SK-N-SH treated with all-trans-retinoic acid at 6 μM for 48 hours (cell line): ENCODE results near the gene LAMA2.

Experiments
- ATAC-seq: fragments of 200-7000 bp; cut with Tn5 transposase; 3 replicates; pipeline ENCODE4 v1.9.1; 2020; ENCODE audit warnings: mild to moderate bottlenecking, moderate library complexity
- ARNTL ChIP-seq: fragments of 450-650 bp; formaldehyde crosslinking; IDR thresholded peaks from 2 replicates; pipeline ENCODE4 v1.5.0; 2020; ENCODE audit warnings: low read depth, mild to moderate bottlenecking, moderate library complexity, borderline replicate concordance
- BACH2 ChIP-seq: fragments of 250-450 bp; sonication (Bioruptor Pico); IDR thresholded peaks from 2 replicates; pipeline ENCODE4 v1.9.0; 2021; ENCODE audit warnings: mild to moderate bottlenecking, borderline replicate concordance
- CSDC2 ChIP-seq: fragments of 250-450 bp; sonication (Bioruptor Pico); IDR thresholded peaks from 2 replicates; pipeline ENCODE4 v1.5.0; 2020; ENCODE audit warnings: mild to moderate bottlenecking, moderate library complexity
- ESRRG ChIP-seq: fragments of 250-450 bp; sonication (Bioruptor Pico); IDR thresholded peaks from 2 replicates; pipeline ENCODE4 v1.6.1; 2021; ENCODE audit warnings: mild to moderate bottlenecking
- GLIS3 ChIP-seq: fragments of 250-450 bp; sonication (Bioruptor Pico); IDR thresholded peaks from 2 replicates; pipeline ENCODE4 v1.5.0; 2020; ENCODE audit warnings: mild to moderate bottlenecking, moderate library complexity
- ISL1 ChIP-seq: fragments of 250-450 bp; sonication (Bioruptor Pico); IDR thresholded peaks from 2 replicates; pipeline ENCODE4 v2.1.2; 2022; ENCODE audit warnings: mild to moderate bottlenecking, moderate library complexity
- OSR1 ChIP-seq: fragments of 250-450 bp; sonication (Bioruptor Pico); IDR thresholded peaks from 2 replicates; pipeline ENCODE4 v1.8.0; 2022; ENCODE audit warnings: moderate library complexity, mild to moderate bottlenecking, inconsistent platforms
- SNAI2 ChIP-seq: fragments of 250-450 bp; sonication (Bioruptor Pico); IDR thresholded peaks from 2 replicates; pipeline ENCODE4 v1.5.0; 2020; ENCODE audit warnings: mild to moderate bottlenecking, moderate library complexity
- TCF4 ChIP-seq: fragments of 250-450 bp; sonication (Bioruptor Pico); IDR thresholded peaks from 2 replicates; pipeline ENCODE4 v1.8.0; 2021; ENCODE audit warnings: mild to moderate bottlenecking, moderate library complexity, borderline replicate concordance
- TOX ChIP-seq: fragments of 250-450 bp; sonication (Bioruptor Pico); IDR thresholded peaks from 2 replicates; pipeline ENCODE4 v1.8.0; 2021; ENCODE audit warnings: mild to moderate bottlenecking, moderate library complexity, borderline replicate concordance
- ZC3H10 ChIP-seq: fragments of 250-450 bp; sonication (Bioruptor Pico); IDR thresholded peaks from 2 replicates; pipeline ENCODE4 v1.5.1; 2021; ENCODE audit warnings: mild to moderate bottlenecking, moderate library complexity
- ZFP3 ChIP-seq: fragments of 250-450 bp; sonication (Bioruptor Pico); IDR thresholded peaks from 2 replicates; pipeline ENCODE4 v1.5.0; 2020; ENCODE audit warnings: mild to moderate bottlenecking, moderate library complexity
- ZFP30 ChIP-seq: fragments of 450-650 bp; formaldehyde crosslinking; IDR thresholded peaks from 2 replicates; pipeline ENCODE4 v1.5.0; 2022; ENCODE audit warnings: mild to moderate bottlenecking, moderate library complexity
- ZNF565 ChIP-seq: fragments of 450-650 bp; formaldehyde crosslinking; conservative IDR thresholded peaks from 2 replicates; pipeline ENCODE4 v1.5.0; 2020; ENCODE audit warnings: low read depth, mild to moderate bottlenecking, moderate library complexity
- ZNF70 ChIP-seq: fragments of 450-650 bp; formaldehyde crosslinking; IDR thresholded peaks from 2 replicates; pipeline ENCODE4 v1.5.0; 2020; ENCODE audit warnings: mild to moderate bottlenecking, moderate library complexity
- ZNF8 ChIP-seq: fragments of 450-650 bp; formaldehyde crosslinking; IDR thresholded peaks from 2 replicates; pipeline ENCODE4 v1.5.0; 2020; ENCODE audit warnings: mild to moderate bottlenecking, moderate library complexity
- TF ChIP-seq, protein P1 (sequence below): fragments of 250-450 bp; sonication (Bioruptor Pico); IDR thresholded peaks from 2 replicates; pipeline ENCODE4 v1.8.0; 2021; ENCODE audit warnings: low read depth, mild to moderate bottlenecking, moderate library complexity, borderline replicate concordance
- TF ChIP-seq, protein P2 (sequence below): fragments of 250-450 bp; sonication (Bioruptor Pico); IDR thresholded peaks from 2 replicates; pipeline ENCODE4 v1.5.1; 2021; ENCODE audit warnings: mild to moderate bottlenecking, moderate library complexity
- TF ChIP-seq, protein P3 (sequence below): fragments of 250-450 bp; sonication (Bioruptor Pico); IDR thresholded peaks from 2 replicates; pipeline ENCODE4 v1.5.1; 2020; ENCODE audit warnings: low read depth, mild to moderate bottlenecking, moderate library complexity
- TF ChIP-seq, protein P4 (sequence below): fragments of 250-450 bp; sonication (Bioruptor Pico); IDR thresholded peaks from 2 replicates; pipeline ENCODE4 v1.8.0; 2020; ENCODE audit warnings: mild to moderate bottlenecking, moderate library complexity, borderline replicate concordance

Gene LAMA2

DNA sequence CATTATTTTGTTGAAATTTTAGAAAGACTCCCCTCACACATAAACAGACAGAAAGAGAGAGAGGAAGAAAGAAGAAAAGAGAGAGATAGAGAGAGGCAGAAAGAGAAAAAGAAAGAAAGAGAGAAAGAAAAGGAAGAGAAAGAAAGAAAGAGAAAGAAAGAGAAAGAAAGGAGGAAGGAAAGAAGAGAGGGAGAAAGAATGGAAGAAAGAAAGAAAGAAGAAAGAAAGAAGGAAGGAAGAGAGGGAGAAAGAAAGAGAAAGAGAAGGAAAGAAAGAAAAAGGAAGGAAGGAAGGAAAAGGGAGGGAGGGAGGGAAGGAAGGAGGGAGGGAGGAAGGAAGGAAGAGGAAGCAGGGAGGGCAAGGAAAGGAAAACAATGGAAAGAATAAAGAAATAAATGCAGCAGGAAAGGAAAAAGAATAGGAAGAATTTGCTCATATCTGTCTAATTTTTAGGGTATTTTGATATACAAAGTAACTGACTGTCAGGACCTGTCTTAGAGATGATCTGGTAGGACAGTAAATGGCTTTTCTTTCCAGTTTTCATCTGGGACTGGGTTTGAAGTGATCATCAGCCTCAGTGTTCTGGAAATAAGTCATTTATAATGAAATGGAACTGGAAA, 325.6 kb downstream of the LAMA2 start:
- TF ChIP-seq ZFP30 (no peak), ZNF70 (CRISPR knock-in tag) (no peak)
- no peak for ATAC-seq

DNA sequence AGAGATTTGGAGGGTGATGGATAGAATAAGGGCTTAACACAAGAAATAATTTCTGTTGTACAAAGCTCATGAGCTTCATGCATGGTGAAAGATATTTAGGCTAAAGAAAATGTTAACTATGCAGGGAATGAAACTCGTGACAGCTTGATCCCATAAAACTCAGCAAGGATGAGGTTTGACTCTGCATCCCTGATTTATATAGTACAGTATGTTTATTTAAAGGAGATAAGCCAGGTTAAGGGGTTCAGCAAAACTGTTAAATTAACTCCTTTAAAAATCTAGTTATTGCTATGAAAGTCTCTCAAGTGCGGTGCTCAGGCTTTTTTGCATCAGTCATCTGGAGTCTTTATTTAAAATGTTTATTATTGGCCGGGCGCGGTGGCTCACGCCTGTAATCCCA, 326.4 kb downstream of the LAMA2 start:
- no peak for ATAC-seq
- TF ChIP-seq ISL1 (CRISPR knock-in tag): no peak
- TF ChIP-seq, protein P1, sequence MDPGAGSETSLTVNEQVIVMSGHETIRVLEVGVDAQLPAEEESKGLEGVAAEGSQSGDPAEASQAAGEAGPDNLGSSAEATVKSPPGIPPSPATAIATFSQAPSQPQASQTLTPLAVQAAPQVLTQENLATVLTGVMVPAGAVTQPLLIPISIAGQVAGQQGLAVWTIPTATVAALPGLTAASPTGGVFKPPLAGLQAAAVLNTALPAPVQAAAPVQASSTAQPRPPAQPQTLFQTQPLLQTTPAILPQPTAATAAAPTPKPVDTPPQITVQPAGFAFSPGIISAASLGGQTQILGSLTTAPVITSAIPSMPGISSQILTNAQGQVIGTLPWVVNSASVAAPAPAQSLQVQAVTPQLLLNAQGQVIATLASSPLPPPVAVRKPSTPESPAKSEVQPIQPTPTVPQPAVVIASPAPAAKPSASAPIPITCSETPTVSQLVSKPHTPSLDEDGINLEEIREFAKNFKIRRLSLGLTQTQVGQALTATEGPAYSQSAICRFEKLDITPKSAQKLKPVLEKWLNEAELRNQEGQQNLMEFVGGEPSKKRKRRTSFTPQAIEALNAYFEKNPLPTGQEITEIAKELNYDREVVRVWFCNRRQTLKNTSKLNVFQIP (CRISPR knock-in tag): no peak
- no peak for TF ChIP-seq ZFP30
- no peak for TF ChIP-seq TCF4 (CRISPR knock-in tag)
- TF ChIP-seq ZNF565: no peak
- no peak for TF ChIP-seq TOX (CRISPR knock-in tag)
- no peak for TF ChIP-seq ZNF70 (CRISPR knock-in tag)
- TF ChIP-seq, protein P2, sequence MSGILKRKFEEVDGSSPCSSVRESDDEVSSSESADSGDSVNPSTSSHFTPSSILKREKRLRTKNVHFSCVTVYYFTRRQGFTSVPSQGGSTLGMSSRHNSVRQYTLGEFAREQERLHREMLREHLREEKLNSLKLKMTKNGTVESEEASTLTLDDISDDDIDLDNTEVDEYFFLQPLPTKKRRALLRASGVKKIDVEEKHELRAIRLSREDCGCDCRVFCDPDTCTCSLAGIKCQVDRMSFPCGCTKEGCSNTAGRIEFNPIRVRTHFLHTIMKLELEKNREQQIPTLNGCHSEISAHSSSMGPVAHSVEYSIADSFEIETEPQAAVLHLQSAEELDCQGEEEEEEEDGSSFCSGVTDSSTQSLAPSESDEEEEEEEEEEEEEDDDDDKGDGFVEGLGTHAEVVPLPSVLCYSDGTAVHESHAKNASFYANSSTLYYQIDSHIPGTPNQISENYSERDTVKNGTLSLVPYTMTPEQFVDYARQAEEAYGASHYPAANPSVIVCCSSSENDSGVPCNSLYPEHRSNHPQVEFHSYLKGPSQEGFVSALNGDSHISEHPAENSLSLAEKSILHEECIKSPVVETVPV (CRISPR knock-in tag): no peak
- TF ChIP-seq ZFP3 (CRISPR knock-in tag): no peak
- TF ChIP-seq, protein P3, sequence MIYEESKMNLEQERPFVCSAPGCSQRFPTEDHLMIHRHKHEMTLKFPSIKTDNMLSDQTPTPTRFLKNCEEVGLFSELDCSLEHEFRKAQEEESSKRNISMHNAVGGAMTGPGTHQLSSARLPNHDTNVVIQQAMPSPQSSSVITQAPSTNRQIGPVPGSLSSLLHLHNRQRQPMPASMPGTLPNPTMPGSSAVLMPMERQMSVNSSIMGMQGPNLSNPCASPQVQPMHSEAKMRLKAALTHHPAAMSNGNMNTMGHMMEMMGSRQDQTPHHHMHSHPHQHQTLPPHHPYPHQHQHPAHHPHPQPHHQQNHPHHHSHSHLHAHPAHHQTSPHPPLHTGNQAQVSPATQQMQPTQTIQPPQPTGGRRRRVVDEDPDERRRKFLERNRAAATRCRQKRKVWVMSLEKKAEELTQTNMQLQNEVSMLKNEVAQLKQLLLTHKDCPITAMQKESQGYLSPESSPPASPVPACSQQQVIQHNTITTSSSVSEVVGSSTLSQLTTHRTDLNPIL (CRISPR knock-in tag): no peak
- no peak for TF ChIP-seq OSR1 (CRISPR knock-in tag)

DNA sequence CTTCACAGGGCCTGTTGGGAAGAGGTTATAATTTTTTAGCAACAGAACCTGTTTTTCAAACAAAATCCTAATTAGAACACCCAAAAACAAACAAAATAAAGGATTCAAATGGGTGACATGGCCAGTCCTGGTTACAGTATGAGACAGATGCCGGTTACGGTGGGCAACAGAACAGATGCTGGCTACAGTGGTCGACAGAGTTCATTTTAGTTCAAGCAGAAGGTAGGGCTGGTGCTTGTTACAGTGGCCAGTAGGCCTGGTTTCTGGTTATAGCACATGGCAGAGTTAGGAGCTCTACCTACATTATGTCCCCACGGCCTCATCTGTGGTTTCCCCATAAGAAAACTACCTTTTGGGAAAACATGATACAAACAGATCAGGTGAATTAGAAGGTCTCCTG, 327.7 kb downstream of the LAMA2 start:
- TF ChIP-seq, protein P3 (CRISPR knock-in tag): no peak
- no peak for TF ChIP-seq CSDC2
- TF ChIP-seq TCF4 (CRISPR knock-in tag): no peak
- TF ChIP-seq, protein P4, sequence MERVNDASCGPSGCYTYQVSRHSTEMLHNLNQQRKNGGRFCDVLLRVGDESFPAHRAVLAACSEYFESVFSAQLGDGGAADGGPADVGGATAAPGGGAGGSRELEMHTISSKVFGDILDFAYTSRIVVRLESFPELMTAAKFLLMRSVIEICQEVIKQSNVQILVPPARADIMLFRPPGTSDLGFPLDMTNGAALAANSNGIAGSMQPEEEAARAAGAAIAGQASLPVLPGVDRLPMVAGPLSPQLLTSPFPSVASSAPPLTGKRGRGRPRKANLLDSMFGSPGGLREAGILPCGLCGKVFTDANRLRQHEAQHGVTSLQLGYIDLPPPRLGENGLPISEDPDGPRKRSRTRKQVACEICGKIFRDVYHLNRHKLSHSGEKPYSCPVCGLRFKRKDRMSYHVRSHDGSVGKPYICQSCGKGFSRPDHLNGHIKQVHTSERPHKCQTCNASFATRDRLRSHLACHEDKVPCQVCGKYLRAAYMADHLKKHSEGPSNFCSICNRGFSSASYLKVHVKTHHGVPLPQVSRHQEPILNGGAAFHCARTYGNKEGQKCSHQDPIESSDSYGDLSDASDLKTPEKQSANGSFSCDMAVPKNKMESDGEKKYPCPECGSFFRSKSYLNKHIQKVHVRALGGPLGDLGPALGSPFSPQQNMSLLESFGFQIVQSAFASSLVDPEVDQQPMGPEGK: no peak
- no peak for TF ChIP-seq BACH2 (CRISPR knock-in tag)
- TF ChIP-seq ZNF70 (CRISPR knock-in tag): no peak
- no peak for TF ChIP-seq GLIS3 (CRISPR knock-in tag)
- TF ChIP-seq SNAI2 (CRISPR knock-in tag): no peak
- TF ChIP-seq ZC3H10 (CRISPR knock-in tag): no peak
- no peak for TF ChIP-seq ISL1 (CRISPR knock-in tag)
- TF ChIP-seq, all 23 proteins: peak for 0
- no peak for ATAC-seq

DNA sequence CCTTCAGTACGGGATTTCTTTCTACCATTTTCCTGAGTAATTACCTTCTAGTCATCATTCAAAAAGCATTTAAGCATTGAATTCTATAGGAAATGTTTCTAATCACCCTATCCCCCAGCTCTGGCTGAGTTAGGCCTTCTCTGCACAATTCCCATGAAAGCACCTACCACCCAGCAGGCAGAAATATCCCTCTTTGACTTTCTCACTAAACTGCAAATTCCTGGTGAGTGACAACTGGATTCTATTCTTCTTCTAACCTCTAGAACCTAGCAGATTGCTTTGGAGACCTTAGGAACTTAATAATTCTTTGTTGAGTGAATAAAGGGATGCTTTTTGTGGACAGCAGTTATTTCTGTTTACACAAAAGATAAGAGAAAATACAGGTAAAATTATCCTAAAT, 328.7 kb downstream of the LAMA2 start:
- ATAC-seq: no peak
- TF ChIP-seq ISL1 (CRISPR knock-in tag) (no peak), ZNF8 (no peak), GLIS3 (CRISPR knock-in tag) (no peak), ZNF565 (no peak), ARNTL (CRISPR knock-in tag) (no peak), SNAI2 (CRISPR knock-in tag) (no peak), ESRRG (CRISPR knock-in tag) (no peak), ZFP30 (no peak), ZNF70 (CRISPR knock-in tag) (no peak)
- TF ChIP-seq, protein P4: no peak
